Left lung (tissue), 8 donors: Measurements from ENCODE around the gene TCAF2. TPM values are rescaled to one million over a fixed set of nuclear protein-coding genes. Genes with fewer than 3 reads are reported as not detected.

Experiments
- polyA plus RNA-seq, 6 donors: library from polyadenylated mRNA; unstranded; fragments of 120-200 nt; gene quantifications; one replicate each; pipeline ENCODE4 v1.2.1, GENCODE V29; 2013; ENCODE audit not compliant: insufficient read length in 6 of 6
- total RNA-seq, 2 donors: library from RNA; stranded (reverse); fragmentation: NEBNext Ultra II Directional; extraction: Animal tissue kit (Norgen Biotek cat#: 25700); gene quantifications; one replicate each; pipeline ENCODE4 v1.2.1, GENCODE V29; 2021
- donor health status: DM: no; HTN: yes; CAD: no.
- donor health status: DM: no; HTN: no; CAD: no.

Gene TCAF2
- total and polyA plus RNA-seq, 8 donors: 1.8 to 6.9 (median 4.0) TPM

Other genes starting within 250 kb of the TCAF2 start
- 100 to 1,000 TPM; 180 to 307 TPM for gene ZYX, start 239.6 kb upstream of the TCAF2 start, total RNA-seq
- 100 to 1,000 TPM; 117 to 249 (median 181) TPM for gene ZYX, start 239.6 kb upstream of the TCAF2 start, polyA plus RNA-seq
- gene EPHA1, start 212.1 kb upstream of the TCAF2 start, total RNA-seq: 10 to 100 TPM; 11.6 to 16.1 TPM
- 10 to 100 TPM; 13.5 to 17.5 (median 14.5) TPM for gene EPHA1, start 212.1 kb upstream of the TCAF2 start, polyA plus RNA-seq
- not detected for gene TAS2R60, start 177.5 kb upstream of the TCAF2 start, total RNA-seq
- not detected for gene TAS2R60, start 177.5 kb upstream of the TCAF2 start, polyA plus RNA-seq
- not detected for gene TAS2R41, start 143.1 kb upstream of the TCAF2 start, total RNA-seq
- gene TAS2R41, start 143.1 kb upstream of the TCAF2 start, polyA plus RNA-seq: not detected
- gene CTAGE15, start 49.2 kb upstream of the TCAF2 start, total RNA-seq: under 1 TPM; 0.29 to 0.79 TPM
- 1 to 10 TPM in 3 of 6 donors, under 1 TPM in 3; 0.50 to 1.8 (median 1.3) TPM for gene CTAGE15, start 49.2 kb upstream of the TCAF2 start, polyA plus RNA-seq
- gene CTAGE6, start 136.7 kb downstream of the TCAF2 start, total RNA-seq: under 1 TPM; 0.79 to 0.97 TPM
- under 1 TPM in 3 of 6 donors, not detected in 3; 0.10 to 0.27 (median 0.23) TPM for gene CTAGE6, start 136.7 kb downstream of the TCAF2 start, polyA plus RNA-seq